ENCODE results near the gene ADGRL3.

DNA sequence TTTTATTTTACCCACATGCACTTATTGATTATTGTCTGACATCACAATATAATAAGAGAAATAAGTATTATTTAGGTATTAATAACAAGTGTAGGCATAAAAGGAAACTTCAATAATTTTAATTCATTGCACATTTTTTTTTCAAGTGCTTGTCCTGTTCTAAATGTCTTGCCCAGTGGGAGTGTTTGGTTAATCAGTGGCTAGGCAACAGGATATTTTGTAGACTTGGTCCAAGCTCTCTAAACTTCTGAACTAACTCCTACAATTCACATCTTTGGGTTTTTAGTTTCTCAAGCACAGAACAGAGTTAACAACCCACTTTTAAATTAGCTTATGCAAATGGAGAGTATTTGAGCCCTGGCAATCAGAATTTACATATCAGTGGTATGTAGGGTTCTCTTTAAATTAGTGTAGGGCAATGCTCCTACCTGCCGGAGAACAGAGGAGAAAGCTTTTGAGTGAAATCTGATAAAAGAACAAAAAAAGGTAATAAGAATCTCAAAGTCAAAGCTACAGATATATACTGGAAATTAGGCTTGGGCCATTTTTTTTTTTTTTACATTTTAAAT lies 353.5 kb downstream of the ADGRL3 start:
- TF ChIP-seq EP300 (IDR thresholded peaks at IDR 0.05) (no peak), POLR2A (IDR thresholded peaks at IDR 0.05) (no peak), POLR2AphosphoS5 (IDR thresholded peaks at IDR 0.05) (no peak)
- TF ChIP-seq, protein P1, sequence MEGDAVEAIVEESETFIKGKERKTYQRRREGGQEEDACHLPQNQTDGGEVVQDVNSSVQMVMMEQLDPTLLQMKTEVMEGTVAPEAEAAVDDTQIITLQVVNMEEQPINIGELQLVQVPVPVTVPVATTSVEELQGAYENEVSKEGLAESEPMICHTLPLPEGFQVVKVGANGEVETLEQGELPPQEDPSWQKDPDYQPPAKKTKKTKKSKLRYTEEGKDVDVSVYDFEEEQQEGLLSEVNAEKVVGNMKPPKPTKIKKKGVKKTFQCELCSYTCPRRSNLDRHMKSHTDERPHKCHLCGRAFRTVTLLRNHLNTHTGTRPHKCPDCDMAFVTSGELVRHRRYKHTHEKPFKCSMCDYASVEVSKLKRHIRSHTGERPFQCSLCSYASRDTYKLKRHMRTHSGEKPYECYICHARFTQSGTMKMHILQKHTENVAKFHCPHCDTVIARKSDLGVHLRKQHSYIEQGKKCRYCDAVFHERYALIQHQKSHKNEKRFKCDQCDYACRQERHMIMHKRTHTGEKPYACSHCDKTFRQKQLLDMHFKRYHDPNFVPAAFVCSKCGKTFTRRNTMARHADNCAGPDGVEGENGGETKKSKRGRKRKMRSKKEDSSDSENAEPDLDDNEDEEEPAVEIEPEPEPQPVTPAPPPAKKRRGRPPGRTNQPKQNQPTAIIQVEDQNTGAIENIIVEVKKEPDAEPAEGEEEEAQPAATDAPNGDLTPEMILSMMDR (IDR thresholded peaks at IDR 0.05), result no peak
